Measurements from ENCODE around the gene ETV5.

Gene ETV5

DNA sequence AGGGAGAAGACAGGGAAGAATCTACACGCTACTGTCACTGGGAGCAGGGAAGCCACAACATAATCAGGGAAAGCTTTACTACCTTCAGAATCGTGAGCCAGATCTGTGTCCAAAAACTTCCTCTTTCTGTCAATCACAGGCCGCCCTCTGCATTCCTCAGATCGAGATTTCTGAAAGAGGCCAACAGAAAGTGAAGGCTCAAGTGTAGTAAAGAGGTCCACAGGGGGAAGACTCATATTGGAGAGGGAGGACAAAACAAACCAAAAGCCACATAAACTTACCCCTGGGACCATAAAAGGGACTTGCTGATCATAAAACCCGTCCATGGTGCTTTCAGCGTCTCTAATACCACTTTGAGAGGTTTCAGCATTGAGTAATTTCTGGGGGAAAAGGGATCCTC, 3.3 kb downstream of the ETV5 start:
- H3K4me1 ChIP-seq (ENCODE audit: insufficient read depth, low read length) = peaks cover 14% of the 10 kb centered on the region
- H3K4me3 ChIP-seq (ENCODE audit: low read length) = no peak overlapping the region
- H3K27ac ChIP-seq (ENCODE audit: low read length) = no peak overlapping the region
- peaks cover 6% of the 10 kb centered on the region; the same call in 1 of the 2 replicates for H3K36me3 ChIP-seq (ENCODE audit: insufficient read depth, low read depth, low read length)
- H3K9me3 ChIP-seq (ENCODE audit: insufficient read depth, low read depth, low read length) = no peaks in the 10 kb centered on the region
- H3K9ac ChIP-seq (ENCODE audit: low read depth, low read length) = no peak overlapping the region
- H3K27me3 ChIP-seq (ENCODE audit: insufficient read depth, low read length) = peaks cover 55% of the 10 kb centered on the region

DNA sequence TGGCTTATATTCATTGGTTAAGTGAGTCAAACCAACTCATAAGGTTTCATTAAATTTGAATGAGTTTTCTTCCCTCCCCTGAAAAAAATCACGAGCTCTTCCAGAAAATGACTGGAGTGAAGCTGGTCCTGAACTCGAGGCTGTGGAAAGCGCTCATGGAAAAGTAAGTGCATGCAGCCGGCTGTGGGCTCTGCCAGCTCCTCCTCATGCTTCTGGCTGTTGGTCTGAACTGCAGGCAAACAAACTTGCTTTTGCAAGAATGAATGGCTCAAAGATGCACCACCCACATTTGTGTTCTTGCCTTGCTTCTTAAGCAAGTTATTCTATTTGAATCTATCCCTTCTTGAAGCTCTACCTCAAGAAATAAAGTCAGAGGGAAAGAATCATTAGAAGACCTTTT, 6.2 kb downstream of the ETV5 start:
- peaks cover 65% of the 10 kb centered on the region for H3K27me3 ChIP-seq (ENCODE audit: insufficient read depth, low read length)

DNA sequence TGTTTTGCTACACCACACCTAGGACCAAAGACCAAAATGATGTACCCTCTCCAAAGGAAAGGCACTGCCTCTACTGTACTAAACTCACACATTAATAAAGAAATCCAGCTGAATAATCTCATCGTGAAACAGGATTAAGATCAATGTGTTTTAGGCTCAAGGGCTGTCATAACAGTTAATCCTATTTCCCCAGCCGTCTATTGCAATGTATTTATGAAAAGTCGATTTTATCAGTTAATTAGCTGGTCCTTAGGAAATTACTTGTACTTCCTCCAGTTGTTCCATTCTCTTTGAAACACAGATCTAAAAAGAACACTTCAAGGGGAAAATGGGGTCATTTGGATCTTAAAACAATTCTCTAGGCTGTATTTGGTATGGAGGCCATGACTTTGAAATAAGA, 8.5 kb downstream of the ETV5 start:
- H3K27me3 ChIP-seq (ENCODE audit: insufficient read depth, low read length) = peaks cover 60% of the 10 kb centered on the region
- H3K9ac ChIP-seq (ENCODE audit: low read depth, low read length) = no peak overlapping the region
- peaks cover 6% of the 10 kb centered on the region; the same call in 1 of the 2 replicates for H3K36me3 ChIP-seq (ENCODE audit: insufficient read depth, low read depth, low read length)
- H3K4me1 ChIP-seq (ENCODE audit: insufficient read depth, low read length) = peaks cover 28% of the 10 kb centered on the region
- no peak overlapping the region for H3K27ac ChIP-seq (ENCODE audit: low read length)
- no peak overlapping the region for H3K4me3 ChIP-seq (ENCODE audit: low read length)
- no peaks in the 10 kb centered on the region for H3K9me3 ChIP-seq (ENCODE audit: insufficient read depth, low read depth, low read length)

More for the DNA sequence above, 6.2 kb downstream of the ETV5 start:
- Histone ChIP-seq H3K4me1 (ENCODE audit: insufficient read depth, low read length) (peaks cover 23% of the 10 kb centered on the region), H3K9me3 (ENCODE audit: insufficient read depth, low read depth, low read length) (no peaks in the 10 kb centered on the region), H3K9ac (ENCODE audit: low read depth, low read length) (no peak overlapping the region), H3K36me3 (ENCODE audit: insufficient read depth, low read depth, low read length) (peaks cover 6% of the 10 kb centered on the region; the same call in 1 of the 2 replicates), H3K4me3 (ENCODE audit: low read length) (no peak overlapping the region), H3K27ac (ENCODE audit: low read length) (no peak overlapping the region)

DNA sequence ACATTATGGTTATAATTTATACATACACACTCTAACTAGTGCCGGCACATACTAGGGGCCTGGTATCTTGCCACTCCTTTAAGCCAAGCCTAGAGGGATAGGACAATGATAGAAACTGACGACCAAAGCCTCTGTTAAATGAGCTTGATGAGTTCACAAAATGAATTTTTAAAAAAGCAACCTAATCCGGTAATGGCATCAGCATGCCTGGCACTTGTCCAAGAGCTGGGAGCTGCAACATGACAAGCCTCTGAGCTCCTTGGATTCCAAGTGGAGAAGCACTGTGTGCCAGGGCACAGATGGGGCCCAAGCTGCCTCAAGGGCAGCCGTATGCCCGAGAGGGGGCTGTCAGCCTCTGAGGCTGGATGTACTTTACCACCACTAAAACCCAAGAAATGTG, 9.7 kb downstream of the ETV5 start:
- H3K9me3 ChIP-seq (ENCODE audit: insufficient read depth, low read depth, low read length) = no peaks in the 10 kb centered on the region
- peaks cover 4% of the 10 kb centered on the region; the same call in 1 of the 2 replicates for H3K36me3 ChIP-seq (ENCODE audit: insufficient read depth, low read depth, low read length)
- H3K27ac ChIP-seq (ENCODE audit: low read length) = no peak overlapping the region
- no peak overlapping the region for H3K9ac ChIP-seq (ENCODE audit: low read depth, low read length)
- no peak overlapping the region for H3K4me3 ChIP-seq (ENCODE audit: low read length)
- H3K27me3 ChIP-seq (ENCODE audit: insufficient read depth, low read length) = peaks cover 58% of the 10 kb centered on the region
- peaks cover 25% of the 10 kb centered on the region for H3K4me1 ChIP-seq (ENCODE audit: insufficient read depth, low read length)

DNA sequence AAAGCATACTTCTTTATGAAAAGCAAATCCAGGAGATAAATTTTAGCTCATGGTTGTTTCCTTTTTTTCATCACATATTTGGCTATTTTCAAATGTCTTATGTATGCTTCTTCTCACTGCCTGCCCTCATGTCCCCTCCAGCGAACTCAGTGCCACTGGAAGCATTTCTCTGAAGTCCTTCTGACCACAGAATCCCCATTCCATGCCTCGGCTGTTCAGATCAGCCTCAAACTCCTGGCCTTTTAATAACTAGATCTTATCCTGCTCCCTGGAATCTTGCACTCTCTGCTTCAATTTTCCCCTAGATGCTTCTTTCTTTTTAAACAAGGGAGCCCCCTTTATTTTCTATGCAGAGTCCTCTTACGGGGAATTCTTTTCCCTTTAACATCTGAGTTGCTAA, 10.1 kb downstream of the ETV5 start:
- Histone ChIP-seq H3K9ac (ENCODE audit: low read depth, low read length) (peak overlapping the region; percentile 55; the same call in 1 of the 2 replicates), H3K4me1 (ENCODE audit: insufficient read depth, low read length) (peaks cover 24% of the 10 kb centered on the region), H3K27me3 (ENCODE audit: insufficient read depth, low read length) (peaks cover 55% of the 10 kb centered on the region), H3K4me3 (ENCODE audit: low read length) (peak overlapping the region; percentile 66; the same call in 1 of the 2 replicates), H3K9me3 (ENCODE audit: insufficient read depth, low read depth, low read length) (no peaks in the 10 kb centered on the region), H3K27ac (ENCODE audit: low read length) (no peak overlapping the region), H3K36me3 (ENCODE audit: insufficient read depth, low read depth, low read length) (peaks cover under 1% of the 10 kb centered on the region; the same call in 1 of the 2 replicates)

DNA sequence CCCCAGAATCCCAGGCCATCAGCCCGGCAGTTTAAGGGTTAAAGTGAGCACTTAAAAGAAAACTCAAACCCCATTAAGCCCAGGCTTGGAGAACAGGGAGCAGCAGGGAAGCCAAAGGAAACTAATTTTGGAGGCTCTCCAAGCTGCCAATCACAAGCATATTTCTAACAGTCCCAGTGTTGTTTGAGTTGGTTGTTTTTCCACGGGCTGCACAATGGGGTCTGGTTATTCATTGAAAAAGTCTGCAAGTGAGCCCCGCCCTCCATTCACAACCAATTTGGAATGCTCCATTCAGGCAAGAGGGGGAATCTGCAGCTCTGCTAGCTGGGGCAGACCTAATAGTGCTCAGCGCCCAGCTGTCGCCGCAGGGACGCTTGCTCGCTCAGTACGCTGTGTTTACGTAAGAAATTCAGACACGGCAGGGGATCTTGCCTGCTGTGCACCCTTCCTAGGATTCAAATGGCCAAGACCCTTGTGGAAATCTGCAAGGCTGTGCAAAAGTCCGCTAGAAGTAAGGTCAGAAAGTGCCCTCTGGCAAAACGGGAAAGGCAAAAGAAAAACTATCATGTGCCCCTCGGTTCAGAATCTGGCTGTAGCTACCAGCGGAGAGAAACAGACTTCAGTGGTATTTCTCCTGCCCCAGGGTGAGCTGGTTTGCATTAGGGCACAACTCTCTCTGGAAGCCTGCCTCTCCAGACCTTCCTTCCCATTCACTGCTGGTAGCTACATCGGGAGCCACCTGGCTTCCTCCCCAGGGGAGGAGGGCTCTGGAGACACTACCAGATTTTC, 11.0 kb downstream of the ETV5 start:
- H3K27me3 ChIP-seq (ENCODE audit: insufficient read depth, low read length) = peaks cover 55% of the 10 kb centered on the region
- peak overlapping the region; percentile 55; the same call in 1 of the 2 replicates for H3K9ac ChIP-seq (ENCODE audit: low read depth, low read length)
- no peaks in the 10 kb centered on the region for H3K9me3 ChIP-seq (ENCODE audit: insufficient read depth, low read depth, low read length)
- peak overlapping the region; percentile 66 for H3K4me3 ChIP-seq (ENCODE audit: low read length)
- H3K4me1 ChIP-seq (ENCODE audit: insufficient read depth, low read length) = peaks cover 29% of the 10 kb centered on the region
- H3K27ac ChIP-seq (ENCODE audit: low read length) = no peak overlapping the region
- no peaks in the 10 kb centered on the region for H3K36me3 ChIP-seq (ENCODE audit: insufficient read depth, low read depth, low read length)

DNA sequence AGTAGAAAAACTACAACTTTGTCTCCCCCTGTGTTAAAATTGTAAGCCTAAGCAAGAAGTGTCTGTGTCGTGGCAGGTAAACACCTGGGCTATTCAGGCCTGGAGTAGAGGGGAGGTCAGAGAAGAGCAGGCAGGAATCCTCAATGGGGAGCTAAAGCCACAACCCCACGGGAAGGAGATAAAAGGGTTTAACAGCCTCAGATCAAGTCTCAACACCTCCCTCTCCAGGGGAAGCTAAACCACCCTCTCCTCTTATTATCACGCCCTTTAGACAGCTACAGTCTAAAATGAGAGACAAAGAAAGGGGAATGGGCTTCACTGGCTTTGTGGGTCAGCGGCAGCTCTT, 11.6 kb downstream of the ETV5 start:
- Histone ChIP-seq H3K27ac (ENCODE audit: low read length) (no peak overlapping the region), H3K27me3 (ENCODE audit: insufficient read depth, low read length) (peaks cover 55% of the 10 kb centered on the region), H3K4me3 (ENCODE audit: low read length) (peak overlapping the region; percentile 66), H3K9me3 (ENCODE audit: insufficient read depth, low read depth, low read length) (no peaks in the 10 kb centered on the region), H3K36me3 (ENCODE audit: insufficient read depth, low read depth, low read length) (no peaks in the 10 kb centered on the region), H3K4me1 (ENCODE audit: insufficient read depth, low read length) (peaks cover 32% of the 10 kb centered on the region), H3K9ac (ENCODE audit: low read depth, low read length) (peak overlapping the region; percentile 55; the same call in 1 of the 2 replicates)

DNA sequence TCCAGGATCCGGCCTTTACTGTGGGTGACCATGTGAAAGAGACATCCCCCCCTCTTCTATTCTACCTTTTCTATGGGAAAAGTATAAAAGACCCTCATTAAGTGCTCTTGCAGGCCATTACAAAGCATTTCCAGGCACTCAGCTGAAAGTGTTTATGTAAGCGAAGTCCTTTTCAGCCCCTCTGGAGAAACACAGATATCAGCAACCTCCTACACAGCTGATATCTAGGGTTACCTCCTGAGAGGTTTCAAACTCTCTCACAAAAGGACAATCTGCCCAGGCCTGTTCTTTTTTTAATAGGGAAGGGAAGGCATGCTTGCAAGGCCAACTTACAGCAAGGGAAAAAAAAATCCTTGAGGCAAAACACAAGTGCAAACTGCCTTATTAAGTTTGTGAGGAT, 12.6 kb downstream of the ETV5 start:
- Histone ChIP-seq H3K4me1 (ENCODE audit: insufficient read depth, low read length) (peaks cover 32% of the 10 kb centered on the region), H3K27me3 (ENCODE audit: insufficient read depth, low read length) (peaks cover 50% of the 10 kb centered on the region), H3K27ac (ENCODE audit: low read length) (no peak overlapping the region), H3K9me3 (ENCODE audit: insufficient read depth, low read depth, low read length) (no peaks in the 10 kb centered on the region), H3K36me3 (ENCODE audit: insufficient read depth, low read depth, low read length) (no peaks in the 10 kb centered on the region), H3K9ac (ENCODE audit: low read depth, low read length) (no peak overlapping the region), H3K4me3 (ENCODE audit: low read length) (no peak overlapping the region)

DNA sequence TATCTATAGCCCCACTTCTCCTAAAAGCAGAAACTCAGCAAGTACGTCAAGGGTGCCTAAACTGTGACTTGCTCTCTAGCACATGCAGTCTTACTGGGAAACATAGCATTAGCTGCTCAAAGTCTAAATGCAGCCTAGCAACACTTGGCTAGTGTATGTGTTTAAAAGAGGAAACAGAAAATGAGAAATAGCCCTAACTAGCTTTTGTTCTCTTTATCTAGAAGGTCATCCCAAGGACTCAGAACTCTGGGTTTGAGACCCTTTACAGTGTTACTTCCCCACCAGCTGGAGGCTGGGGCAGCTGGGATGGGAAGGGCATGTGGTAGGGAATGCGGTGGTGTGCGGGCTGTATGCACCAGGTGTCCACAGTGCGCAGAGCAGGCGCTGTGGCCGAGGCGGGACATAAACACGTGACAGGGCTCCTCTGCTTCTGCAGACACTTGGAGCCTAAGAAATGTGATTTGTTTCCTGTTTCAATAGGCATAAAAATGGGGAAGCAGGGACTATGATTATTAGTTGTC, 13.3 kb downstream of the ETV5 start:
- Histone ChIP-seq H3K36me3 (ENCODE audit: insufficient read depth, low read depth, low read length) (no peaks in the 10 kb centered on the region), H3K27ac (ENCODE audit: low read length) (no peak overlapping the region), H3K4me1 (ENCODE audit: insufficient read depth, low read length) (peaks cover 32% of the 10 kb centered on the region), H3K4me3 (ENCODE audit: low read length) (no peak overlapping the region), H3K27me3 (ENCODE audit: insufficient read depth, low read length) (peaks cover 46% of the 10 kb centered on the region), H3K9me3 (ENCODE audit: insufficient read depth, low read depth, low read length) (no peaks in the 10 kb centered on the region), H3K9ac (ENCODE audit: low read depth, low read length) (no peak overlapping the region)

DNA sequence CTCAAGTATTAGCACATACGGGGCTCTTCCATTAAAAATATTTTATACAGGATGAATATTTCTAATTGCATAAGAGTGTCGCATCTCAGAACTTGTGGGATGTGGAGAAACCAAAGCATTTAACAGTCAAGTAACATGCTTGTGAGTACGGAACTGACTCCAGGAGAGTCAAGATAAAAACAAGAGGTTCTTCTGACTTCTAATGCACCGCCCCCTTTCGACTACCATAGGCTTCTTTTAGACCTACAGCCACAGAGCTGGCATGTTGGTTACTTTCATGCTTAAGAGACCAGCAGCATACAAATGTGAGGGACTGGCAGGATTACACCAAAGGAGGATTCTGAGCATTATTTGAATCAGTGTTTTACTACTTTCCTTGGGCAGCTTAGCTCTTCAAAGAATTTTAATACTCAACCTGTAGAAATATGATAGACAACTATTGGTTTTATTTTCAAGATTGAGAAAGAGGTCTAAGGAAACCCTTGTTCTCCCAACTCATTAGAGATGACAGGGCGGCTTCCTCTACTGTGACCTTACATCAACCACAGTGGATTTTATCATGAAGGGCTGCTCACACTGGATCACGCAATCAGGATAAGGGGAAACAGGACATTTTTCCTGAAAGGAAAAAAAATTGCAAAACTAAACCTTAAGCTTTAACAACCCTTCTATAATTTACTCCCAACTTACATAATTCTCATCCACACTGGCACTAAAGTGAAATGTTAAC, 14.0 kb downstream of the ETV5 start:
- Histone ChIP-seq H3K27me3 (ENCODE audit: insufficient read depth, low read length) (peaks cover 38% of the 10 kb centered on the region), H3K9ac (ENCODE audit: low read depth, low read length) (no peak overlapping the region), H3K4me1 (ENCODE audit: insufficient read depth, low read length) (peaks cover 32% of the 10 kb centered on the region), H3K9me3 (ENCODE audit: insufficient read depth, low read depth, low read length) (no peaks in the 10 kb centered on the region), H3K36me3 (ENCODE audit: insufficient read depth, low read depth, low read length) (no peaks in the 10 kb centered on the region), H3K4me3 (ENCODE audit: low read length) (no peak overlapping the region), H3K27ac (ENCODE audit: low read length) (no peak overlapping the region)

DNA sequence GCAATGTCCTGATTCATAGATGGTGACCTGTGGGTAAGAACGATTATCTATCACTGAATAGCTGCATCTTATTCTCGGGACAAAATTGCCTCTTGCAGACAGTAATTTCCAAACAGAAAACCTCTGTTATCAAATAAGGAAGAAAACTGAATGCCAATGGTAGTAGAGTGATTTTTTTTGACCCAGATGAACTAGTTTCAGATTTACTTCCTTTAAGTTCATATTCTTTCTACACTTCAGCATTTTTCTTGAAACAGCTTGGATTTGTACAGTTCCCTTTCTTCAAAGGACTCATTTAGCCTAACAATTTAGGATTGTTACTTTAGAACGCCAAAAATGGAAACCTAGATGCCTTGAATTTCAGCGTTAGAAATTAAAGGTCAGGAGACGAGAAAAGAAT, 14.6 kb downstream of the ETV5 start:
- H3K27me3 ChIP-seq (ENCODE audit: insufficient read depth, low read length) = peaks cover 32% of the 10 kb centered on the region
- H3K4me1 ChIP-seq (ENCODE audit: insufficient read depth, low read length) = peaks cover 32% of the 10 kb centered on the region
- H3K9ac ChIP-seq (ENCODE audit: low read depth, low read length) = no peak overlapping the region
- H3K4me3 ChIP-seq (ENCODE audit: low read length) = no peak overlapping the region
- H3K36me3 ChIP-seq (ENCODE audit: insufficient read depth, low read depth, low read length) = no peaks in the 10 kb centered on the region
- no peak overlapping the region for H3K27ac ChIP-seq (ENCODE audit: low read length)
- H3K9me3 ChIP-seq (ENCODE audit: insufficient read depth, low read depth, low read length) = no peaks in the 10 kb centered on the region

All from iPS-20b (cell line).